ENCODE measurements around the gene PRLHR.
"Not testable (repeated sequence)": the region's sequence is repeated elsewhere in the genome, so short reads cannot be mapped to it uniquely, and the experiment has no call there.

PRLHR gene

GRCh38 chr10:118595598-118596425, at the start of gene PRLHR:
PRLHR (minus strand) TSS chr10:118595648; CDS start chr10:118595244, 404 bp downstream.
- DNase-seq: no peak

GRCh38 chr10:118642228-118642627, 46.8 kb upstream of the PRLHR start:
- DNase-seq: no peak

- no peak for DNase-seq
Observed at GRCh38 chr10:118638680-118639079, 43.2 kb upstream of the PRLHR start.

GRCh38 chr10:118635674-118636402, 40.4 kb upstream of the PRLHR start:
- DNase-seq: no peak

- no peak for DNase-seq
Observed at GRCh38 chr10:118633786-118634185, 38.3 kb upstream of the PRLHR start.

GRCh38 chr10:118629211-118629610, 33.8 kb upstream of the PRLHR start:
- DNase-seq: no peak

GRCh38 chr10:118628397-118628796, 32.9 kb upstream of the PRLHR start:
- DNase-seq: no peak

GRCh38 chr10:118626953-118627352, 31.5 kb upstream of the PRLHR start:
- DNase-seq: no peak

GRCh38 chr10:118625504-118625903, 30.1 kb upstream of the PRLHR start:
- no peak for DNase-seq

GRCh38 chr10:118624747-118625146, 29.3 kb upstream of the PRLHR start:
- DNase-seq: no peak

GRCh38 chr10:118621304-118621942, 26.0 kb upstream of the PRLHR start:
- DNase-seq: no peak

- DNase-seq: not testable (repeated sequence)
Observed at GRCh38 chr10:118613863-118614262, 18.4 kb upstream of the PRLHR start.

GRCh38 chr10:118610577-118610976, 15.1 kb upstream of the PRLHR start:
- DNase-seq: no peak

- DNase-seq: no peak
Observed at GRCh38 chr10:118607768-118608354, 12.4 kb upstream of the PRLHR start.

- no peak for DNase-seq
Observed at GRCh38 chr10:118605694-118606093, 10.2 kb upstream of the PRLHR start.

GRCh38 chr10:118596426-118597124, 1.1 kb upstream of the PRLHR start:
- DNase-seq: no peak

GRCh38 chr10:118595064-118595420, 406 bp downstream of the PRLHR start:
- DNase-seq: no peak

GRCh38 chr10:118594392-118595063, 920 bp downstream of the PRLHR start:
- no peak for DNase-seq

- no peak for DNase-seq
Observed at GRCh38 chr10:118592675-118593330, 2.6 kb downstream of the PRLHR start.

GRCh38 chr10:118590334-118590733, 5.1 kb downstream of the PRLHR start:
- DNase-seq: peak in 1 of 2 donors; percentile 22

GRCh38 chr10:118587881-118588651, 7.4 kb downstream of the PRLHR start:
- DNase-seq: no peak

All from hippocampal formation (tissue), 2 donors.